SHP77 treated with DMSO at 0.1 percent for 48 hours (cell line): ENCODE results near the gene AHDC1.
"Not testable (repeated sequence)": the region's sequence is repeated elsewhere in the genome, so short reads cannot be mapped to it uniquely, and the experiment has no call there.

Experiments used
- DNase-seq: peaks from one replicate; lab custom pipeline; 2025; lab: John Stamatoyannopoulos, UW

Gene AHDC1

DNA sequence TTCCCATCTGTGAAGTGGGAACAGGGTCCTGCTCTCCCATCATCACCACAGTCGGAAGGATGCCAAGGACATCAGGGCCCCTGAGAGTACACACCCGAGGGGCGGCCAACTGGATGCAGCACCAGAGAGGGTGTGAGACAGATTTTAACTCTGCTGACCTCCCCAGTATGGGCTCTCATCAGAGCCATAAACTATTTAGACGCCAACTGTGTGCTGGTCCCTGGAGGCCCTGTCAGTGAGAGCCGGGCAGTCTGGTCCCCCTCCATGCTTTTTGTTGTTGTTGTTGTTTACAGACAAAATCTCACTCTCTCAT lies 29.3 kb upstream of the AHDC1 start:
- DNase-seq: no peak

DNA sequence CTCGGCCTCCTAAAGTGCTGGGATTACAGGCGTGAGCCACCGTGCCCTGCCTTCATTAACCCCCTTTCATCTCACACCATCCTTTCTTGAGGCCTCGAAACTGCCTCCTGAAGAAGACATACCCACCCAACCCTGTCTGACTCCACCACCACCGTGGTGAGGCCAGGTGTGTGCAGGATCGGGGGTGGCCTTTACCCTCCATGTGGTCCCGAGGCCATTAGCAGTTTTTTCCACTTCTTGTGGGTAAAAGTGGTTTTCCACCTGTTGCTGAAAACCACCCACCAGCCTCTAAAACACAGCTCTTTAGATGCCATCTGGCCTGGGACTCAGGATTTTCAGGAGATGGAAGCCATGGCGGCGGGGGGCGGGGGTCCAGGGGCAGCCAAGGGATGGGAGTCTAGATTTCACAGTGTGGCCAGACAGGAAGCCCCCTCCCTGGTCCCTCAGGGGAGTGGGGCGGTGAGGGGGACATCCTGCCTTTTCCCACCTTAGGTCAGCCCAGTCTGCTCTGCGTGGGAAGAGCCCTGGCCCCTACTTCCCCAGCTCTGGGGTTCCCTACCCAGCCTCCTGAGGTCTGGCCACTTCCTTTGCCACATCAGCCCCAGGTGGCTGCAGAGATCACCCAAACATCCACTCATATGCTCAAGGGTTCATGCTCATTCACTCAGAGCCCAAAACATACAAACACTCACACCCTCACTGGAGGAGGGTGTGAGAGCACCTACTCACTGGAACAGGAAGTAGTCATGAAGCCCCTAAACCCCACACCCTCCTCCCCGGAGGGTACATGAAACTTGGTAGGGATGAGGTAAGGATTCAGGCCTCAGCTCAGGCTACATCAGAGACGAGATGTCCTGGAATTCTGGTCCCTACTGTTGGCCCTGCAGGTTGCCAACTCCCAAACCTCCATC lies 28.7 kb upstream of the AHDC1 start:
- no peak for DNase-seq

DNA sequence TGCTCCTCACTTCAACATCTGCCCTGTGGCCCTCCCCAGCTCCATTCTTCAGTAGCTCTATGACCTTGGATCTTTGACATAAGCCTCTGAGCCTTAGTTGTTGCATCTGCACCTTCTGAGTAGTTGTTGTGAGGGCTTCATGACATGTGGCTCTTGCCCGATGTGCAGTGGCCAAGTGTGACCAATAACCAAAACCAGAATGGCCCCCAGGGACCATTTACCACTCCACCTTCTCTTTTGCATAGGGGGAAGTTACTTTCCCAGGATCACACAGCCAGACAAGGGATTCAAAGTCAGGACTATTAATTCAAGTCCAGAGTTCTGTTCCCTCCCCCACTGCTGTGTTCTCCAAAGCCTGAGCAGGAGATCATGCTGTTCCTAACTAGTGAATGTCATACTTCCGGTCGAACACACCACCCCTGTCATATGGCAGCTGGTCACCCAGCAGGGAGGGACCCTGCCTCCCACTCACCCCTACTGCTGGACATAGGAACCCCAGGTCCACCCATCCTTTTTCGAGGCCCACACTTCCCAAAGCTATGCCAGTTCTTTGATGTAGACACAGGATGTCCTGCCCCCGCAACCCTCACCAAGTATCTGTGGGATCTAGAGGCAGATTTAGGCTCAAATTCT lies 27.0 kb upstream of the AHDC1 start:
- no peak for DNase-seq

DNA sequence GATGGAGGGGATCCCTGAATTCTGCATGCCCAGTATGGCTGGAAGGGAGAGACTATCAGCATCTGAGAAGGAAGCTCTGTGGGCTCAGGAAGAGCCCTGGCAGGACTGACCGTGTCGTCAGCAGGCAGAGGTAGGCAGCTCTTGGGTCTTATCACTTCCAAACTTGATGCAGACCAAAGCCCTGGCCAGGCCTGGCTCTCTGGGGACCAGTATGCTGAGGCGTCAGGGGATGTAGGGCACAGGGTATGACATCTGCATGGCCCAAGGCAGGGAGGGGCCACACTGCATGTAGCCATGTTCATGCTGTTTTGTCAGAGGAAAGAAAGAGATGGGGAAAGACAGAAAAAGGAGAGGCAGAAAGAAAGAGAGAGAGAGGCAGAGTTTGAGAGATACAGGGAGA lies 24.8 kb upstream of the AHDC1 start:
- DNase-seq: no peak

DNA sequence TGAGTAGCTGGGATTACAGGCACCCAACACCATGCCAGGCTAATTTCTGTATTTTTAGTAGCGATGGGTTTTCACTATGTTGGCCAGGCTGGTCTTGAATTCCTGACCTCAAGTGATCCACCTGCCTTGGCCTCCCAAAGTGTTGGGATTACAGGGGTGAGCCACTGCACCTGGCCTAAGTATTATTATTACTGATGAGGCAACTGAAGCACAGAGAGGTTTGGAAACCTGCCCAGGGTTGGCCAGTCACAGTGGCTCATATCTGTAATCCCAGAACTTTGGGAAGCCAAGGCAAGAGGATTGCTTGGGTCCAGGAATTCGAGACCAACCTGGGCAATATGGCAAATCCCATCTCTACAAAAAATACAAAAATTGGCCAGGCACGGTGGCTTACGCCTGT lies 23.8 kb upstream of the AHDC1 start:
- not testable (repeated sequence) for DNase-seq

DNA sequence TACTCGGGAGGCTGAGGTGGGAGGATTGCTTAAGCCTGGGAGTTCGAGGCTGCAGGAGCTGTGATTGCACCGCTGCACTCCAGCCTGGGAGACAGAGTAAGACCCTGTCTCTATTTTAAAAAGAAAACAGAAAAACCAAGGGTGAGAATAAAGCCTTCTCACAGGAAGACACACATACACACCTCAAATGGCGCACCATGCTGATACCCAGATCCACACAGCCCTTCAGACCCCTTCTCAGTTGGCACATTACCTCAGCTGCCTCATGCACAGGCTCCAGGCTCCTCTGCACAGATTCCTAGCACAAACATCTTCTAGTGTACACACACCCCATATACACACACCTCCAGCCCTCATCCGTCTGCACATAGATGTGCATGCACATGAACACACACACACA lies 23.1 kb upstream of the AHDC1 start:
- DNase-seq: no peak

DNA sequence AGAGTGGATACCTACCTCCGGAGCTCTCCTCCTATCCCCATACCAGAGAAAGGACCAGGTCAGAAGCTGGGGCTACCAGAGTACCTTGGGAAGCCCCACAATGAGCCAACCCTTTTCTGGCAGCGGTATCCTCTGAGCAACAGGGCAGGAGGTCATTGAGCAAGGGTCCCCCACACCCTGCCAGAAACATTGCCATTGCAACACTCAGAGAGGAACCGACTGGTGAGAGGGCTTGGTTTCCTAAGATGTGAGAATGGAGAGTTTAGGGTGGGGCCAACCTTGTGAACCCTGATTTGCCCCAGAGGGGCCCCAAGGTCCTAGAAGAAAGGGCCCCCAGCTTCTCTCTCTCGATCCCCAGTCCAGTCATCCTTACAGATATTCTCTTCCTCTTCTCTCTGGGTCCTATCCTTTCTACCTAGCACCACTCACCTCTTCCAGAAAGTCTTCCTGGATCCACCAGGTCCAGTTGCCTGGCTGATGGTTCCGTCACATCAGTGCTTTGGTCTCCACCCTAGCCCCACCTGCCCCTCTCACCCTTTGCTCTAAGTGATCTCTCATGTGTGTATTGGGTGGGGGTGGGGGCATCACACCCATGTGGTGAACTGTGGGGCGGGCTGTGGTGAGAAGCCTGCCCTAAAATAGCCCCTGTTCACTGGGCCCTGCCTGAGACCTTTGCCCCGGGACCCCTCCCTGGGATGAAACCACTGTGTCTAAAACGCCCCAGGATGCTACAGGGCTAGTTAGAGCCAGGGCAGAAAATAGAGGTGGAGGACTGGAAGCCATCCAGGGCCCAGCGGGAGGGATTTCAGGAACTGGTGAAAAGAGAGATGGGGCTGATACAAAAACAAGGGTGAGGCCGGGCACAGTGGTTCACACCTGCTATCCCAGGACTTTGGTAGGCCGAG lies 22.3 kb upstream of the AHDC1 start:
- no peak for DNase-seq

DNA sequence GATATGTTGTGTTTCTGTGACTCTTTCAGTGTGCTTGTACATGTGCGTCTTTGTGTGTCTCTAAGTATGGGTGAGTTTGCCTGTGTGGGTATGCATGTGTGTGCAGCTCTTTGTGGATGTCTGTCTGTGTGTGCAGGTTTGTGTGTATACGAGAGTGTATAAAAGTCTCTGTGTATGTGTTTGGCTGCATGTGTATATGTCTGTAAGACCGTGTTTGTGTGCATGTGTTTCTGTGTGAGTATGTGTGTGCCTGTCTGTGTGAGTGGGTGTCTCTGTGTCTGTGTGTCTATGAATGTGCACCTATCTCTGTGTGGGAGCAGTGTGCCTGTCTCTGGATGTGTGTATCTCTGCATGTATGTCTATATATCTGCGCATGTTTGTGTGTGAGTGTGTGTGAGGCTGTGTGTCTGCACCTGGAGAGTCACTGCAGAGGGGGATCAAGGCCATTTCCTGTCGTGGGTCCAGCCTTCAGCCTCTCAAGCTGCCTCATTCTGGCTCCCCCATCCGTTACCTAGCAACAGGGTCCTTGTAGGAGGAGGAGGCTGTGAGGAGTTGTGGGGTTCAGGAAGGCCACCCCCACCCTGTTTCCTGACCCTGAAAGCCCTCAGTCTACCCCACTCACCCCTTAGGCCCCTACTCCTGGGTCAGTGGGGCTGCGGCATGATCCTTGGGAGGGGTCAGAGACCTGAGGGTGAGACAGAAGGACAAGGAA lies 20.7 kb upstream of the AHDC1 start:
- DNase-seq: no peak

DNA sequence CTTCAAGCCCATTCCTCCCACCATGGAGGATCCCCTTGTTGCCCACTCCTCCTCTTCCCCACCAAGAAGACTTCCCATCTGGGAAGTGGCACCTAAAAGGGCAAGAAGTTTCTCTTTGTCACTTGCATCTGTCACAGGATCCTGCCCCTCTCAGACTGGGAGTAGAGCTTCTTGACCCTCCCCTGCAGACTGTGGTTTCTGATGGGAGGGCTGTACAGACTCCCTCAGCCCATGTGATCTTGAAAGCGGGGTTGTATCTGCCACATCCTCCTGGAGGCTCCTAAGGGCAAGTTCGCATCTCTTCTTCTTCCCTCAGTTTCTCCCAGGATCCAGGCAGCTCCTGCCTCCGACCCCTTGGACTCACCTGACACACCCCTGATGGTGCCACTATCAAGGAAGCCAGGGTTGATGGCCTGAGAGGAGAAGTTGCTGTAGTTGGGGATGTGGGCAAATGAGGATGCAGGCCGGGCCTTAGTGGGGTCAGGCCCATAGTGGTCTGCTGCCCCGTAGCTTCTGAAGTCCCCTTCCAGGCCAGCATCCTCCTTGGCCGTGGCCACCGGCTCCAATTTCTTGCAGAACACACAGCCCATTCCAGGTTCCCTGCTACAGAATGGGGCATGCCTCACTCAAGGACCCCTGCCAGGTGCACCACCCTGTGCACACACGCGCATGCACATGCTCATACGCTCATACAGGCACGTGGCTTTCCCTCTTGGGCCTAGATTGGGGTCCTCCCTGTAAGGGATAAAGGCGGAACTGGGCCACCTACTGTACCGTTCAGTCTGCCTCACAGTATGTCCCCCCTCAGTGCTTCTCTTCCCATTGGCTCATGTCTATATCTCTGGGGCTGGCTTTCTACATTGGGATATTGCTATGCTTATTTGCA lies 19.6 kb upstream of the AHDC1 start:
- DNase-seq: no peak

DNA sequence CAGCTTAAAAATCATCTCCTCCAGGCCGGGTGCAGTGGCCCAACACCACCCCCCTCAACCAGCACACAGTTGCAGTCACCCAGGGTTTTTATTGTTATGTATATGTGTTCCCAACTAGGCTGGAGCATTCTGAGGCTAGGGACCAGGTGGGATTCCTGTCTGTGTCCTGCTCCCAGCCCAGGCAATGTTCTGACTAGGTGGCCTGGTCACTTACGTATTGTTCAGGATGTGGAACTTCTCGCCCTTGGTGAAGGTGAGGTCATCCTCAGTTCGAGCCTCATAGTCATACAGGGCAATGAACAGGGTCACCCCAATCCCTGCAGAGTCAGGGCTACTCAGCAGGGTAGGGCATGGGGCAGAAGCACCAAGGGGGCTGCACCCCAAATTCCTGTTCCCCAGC lies 18.9 kb upstream of the AHDC1 start:
- DNase-seq: no peak

DNA sequence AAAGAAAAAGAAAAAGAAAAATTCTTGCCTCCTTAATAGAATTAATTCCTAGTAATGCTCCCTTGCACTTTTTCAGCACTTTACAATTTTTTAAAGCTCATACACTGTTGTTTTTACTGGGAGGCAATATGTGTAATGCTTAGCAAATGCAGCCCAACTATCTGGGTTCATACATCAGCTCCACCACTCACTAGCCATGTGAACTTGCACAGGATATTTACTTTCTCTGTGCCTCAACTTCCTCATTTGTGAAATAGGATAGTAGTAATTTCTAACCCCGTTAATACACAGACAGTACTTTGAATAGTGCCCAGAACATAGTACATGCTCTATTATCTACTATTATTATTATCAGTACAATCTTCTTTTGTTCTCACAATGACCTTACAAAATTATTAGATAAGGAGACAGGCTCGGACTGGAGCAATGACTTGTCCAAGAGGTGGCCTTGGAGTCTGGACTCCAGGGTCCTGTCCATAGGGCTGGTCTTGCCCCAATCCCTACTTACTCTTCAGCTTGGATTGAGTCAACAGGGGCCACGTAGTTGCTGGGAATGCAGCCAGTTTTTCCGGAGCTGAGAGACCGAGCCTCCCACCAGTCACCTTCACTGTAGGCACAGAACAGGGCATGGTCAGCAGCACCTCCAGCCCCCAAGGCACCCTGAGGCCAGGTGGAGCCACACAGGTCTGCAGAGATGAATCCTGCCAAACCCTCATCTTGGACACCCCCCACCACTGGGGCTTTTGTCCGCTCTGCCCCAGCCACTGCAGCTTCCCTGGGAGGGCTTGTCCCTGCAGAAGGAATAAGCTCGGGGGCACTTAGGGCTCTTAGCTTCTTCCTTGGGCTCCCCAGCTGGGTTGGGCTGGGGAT lies 17.3 kb upstream of the AHDC1 start:
- no peak for DNase-seq

DNA sequence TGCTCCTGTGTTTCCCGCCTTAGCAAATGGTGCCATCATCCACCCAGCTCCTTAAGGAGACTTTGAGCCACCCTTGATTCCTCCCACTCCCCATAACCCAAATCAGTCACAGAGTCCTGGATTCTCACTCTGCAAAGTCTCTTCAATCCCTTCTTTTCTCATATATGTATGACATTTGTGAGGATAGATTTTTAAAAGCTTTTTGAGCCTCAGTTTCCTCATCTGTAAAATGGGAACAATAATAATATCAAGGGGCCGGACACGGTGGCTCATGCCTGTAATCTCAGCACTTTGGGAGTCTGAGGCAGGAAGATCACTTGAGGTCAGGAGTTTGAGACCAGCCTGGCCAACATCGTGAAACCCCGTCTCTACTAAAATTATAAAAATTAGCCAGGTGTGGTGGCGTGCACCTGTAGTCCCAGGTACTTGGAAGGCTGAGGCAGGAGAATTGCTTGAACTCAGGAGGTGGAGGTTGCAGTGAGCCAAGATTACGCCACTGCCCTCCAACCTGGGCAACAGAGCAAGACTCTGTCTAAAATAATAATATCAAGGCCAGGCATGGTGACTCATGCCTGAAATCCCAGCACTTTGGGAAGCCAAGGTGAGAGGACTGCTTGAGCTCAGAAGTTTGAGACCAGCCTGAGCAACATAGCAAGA lies 16.0 kb upstream of the AHDC1 start:
- not testable (repeated sequence) for DNase-seq

DNA sequence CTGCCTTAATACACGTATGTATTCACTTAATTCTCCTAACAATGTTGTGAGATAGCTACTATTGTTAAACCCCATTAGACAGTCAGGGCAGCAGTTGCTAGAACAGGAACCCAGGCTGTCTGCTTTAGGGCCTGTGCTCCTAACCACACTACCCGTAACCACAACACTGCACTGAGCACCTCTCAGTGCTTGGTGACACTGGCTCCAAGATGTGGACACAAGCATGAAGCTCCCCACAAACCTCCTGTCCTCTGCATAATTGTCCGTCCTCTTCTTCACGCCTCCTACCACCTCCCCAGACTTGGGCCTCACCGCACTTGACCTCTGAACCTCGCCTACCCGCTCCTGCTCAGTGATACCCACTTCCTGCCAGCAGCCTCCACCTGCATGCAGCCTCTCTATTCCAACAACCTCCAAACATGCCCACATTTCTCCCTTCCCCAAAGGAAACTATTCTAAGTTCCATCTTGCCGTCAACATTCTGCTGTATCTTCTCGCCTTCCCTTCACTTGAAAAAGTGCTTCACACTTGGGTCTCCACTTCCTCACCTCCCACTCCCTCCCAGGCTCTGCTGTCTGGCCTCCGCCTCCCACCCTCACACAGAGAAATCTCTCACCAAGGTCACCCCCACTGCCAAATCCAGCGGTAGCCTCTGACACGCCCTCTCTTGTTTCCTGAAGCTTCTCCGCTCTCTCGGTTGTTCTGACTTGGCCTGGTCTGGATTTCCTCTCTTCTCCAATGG lies 14.6 kb upstream of the AHDC1 start:
- no peak for DNase-seq

DNA sequence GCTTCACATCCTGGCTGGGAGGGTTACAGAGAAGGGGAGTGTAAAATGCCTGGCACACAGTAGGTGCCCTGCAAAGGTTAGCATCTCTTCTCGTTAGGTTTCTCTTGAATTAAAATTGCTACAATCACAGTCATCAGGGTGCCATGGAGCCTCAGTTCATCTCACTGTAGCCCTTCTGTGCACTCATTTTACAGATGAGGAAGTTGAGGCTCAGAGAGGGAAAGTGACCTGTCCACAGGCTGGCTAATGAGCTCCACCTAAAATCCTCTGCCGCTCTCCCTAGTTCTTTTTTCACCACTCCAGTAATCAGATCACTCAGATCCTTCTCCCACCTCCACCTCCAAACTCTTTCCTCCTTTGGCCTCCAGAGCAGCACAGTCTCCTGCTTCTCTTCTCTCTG lies 13.5 kb upstream of the AHDC1 start:
- no peak for DNase-seq

DNA sequence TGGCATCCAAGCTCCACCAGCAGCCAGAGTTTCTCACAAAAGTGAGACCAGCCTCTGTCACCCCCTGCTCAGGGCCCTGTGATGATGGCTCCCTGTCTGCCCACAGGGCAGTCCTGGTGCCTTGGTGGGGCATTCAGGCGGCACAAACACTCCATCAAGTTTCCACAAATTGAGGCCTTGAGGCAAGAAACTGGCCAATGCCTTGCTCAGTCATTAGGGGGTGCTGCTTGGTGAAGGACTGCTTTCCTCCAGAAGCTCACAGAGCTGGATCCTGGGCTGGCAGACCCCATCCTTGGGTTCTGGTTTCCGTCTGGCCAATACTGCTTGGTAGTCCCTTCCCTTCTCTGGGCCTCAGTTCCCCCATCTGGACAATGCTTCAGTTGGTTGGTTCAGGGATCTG lies 12.5 kb upstream of the AHDC1 start:
- no peak for DNase-seq

DNA sequence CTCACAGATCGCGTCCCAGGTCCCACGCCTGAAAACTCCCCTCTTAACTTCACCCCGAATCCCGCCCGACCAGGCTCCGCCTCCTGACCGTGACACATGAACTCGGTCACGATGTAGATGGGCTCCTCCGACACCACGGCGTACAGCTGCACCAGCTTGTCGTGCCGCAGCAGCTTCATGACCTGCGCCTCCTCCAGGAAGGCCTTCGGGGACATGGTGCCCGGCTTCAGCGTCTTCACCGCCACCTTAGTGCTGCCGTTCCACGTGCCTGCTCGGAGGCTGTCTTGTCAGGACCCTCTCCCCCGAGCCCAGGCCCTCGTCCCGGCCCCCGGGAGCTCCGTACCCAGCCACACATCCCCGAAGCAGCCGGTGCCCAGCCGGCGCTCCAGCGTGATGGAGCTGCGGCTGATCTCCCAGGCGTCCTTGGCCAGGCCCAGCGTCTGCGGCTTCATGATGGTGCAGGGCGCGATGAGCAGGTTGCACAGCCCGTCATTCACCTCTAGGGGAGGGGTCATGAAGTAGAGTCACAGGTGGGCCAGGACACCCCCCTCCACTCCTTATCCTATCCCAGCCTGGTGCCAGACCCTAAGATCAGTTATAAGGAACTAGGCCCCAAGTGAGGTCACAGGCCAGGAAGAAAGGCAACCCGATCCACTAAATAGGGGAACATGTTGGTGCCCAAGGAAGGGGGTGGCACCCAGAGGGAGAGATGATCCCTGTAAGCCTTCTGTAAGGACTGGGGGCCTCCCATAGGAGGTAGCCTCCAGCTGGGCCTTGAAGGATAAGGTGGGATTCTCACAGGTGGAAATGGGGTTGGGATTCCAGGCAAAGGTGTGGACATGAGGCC lies 11.6 kb upstream of the AHDC1 start:
- DNase-seq: no peak

DNA sequence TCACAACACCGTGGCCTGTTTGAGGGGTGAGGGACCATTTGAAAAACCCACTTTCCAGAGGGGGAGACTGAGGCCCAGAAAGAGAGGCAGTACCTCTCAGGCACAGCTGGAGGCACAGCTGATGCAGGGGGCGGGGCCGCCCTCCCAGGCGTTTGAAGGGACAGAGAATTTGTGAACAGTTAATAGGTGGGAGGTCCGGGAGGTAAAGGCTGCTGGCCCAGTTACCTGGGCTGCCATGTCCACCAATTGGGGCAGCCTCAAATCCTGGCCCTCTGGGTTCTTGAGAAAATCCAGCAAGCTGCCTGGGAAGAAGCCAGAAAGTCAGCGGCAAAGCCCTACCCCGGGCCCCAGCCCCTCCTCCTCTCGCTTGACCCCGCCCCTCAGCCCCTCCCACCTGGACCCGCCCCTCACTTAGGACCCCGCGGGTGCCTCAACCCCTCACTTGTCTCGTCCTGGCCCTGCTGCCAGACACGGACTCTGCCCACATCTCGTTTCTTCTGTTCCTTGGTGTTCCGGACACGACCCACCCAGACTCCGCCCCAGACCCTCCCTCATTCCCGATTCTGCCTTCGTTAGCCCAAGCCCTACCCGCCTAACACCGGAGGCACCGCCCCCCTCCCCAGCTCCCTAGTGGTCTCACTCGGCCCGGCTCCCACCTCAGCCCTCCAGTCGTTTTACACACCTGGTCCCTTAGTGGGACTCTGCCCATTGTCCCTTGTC lies 10.8 kb upstream of the AHDC1 start:
- DNase-seq: no peak
